ENCODE results near the gene OR1M1. TPM values are rescaled to one million over a fixed set of nuclear protein-coding genes. Genes with fewer than 3 reads are reported as not detected.

Gene OR1M1
- not detected for total RNA-seq

- Histone ChIP-seq H3K9me3 (no peaks in the 10 kb centered on the region), H3K4me1 (replicated peaks) (no peaks in the 10 kb centered on the region), H3K27me3 (replicated peaks; ENCODE audit: insufficient read depth) (no peaks in the 10 kb centered on the region), H3K4me3 (no peak within 1 kb of the TSS), H3K36me3 (no peaks in the 10 kb centered on the region), H3K27ac (no peak within 1 kb of the TSS)
- TF ChIP-seq POLR2AphosphoS5 (IDR thresholded peaks at IDR 0.05) (no peak), POLR2A (IDR thresholded peaks at IDR 0.05) (no peak), CTCF (IDR thresholded peaks at IDR 0.05) (no peak)
- no peak for DNase-seq (ENCODE audit: low spot score)
- intact Hi-C loops (cut with DNase I) = no loop called here
- WGBS = 46% methylated on average over 2 of the region's 2 CpGs
Observed at GRCh38 chr19:9086761-9087160, at the start of gene OR1M1. TSS of gene OR1M1 (plus strand) at chr19:9087061. CDS start at chr19:9093245, 6,184 bp downstream.

GRCh38 chr19:9037400-9038062, 49.3 kb upstream of the OR1M1 start:
- no peaks in the 10 kb centered on the region for H3K9me3 ChIP-seq
- no peak overlapping the region for H3K4me3 ChIP-seq
- H3K36me3 ChIP-seq = no peaks in the 10 kb centered on the region
- intact Hi-C loops (cut with DNase I) = no loop called here
- H3K27me3 ChIP-seq (replicated peaks; ENCODE audit: insufficient read depth) = no peaks in the 10 kb centered on the region
- H3K4me1 ChIP-seq (replicated peaks) = no peaks in the 10 kb centered on the region
- WGBS = 68% methylated on average over 8 of the region's 8 CpGs
- DNase-seq (ENCODE audit: low spot score) = no peak
- TF ChIP-seq POLR2AphosphoS5 (IDR thresholded peaks at IDR 0.05) = no peak
- TF ChIP-seq CTCF (IDR thresholded peaks at IDR 0.05) = no peak
- TF ChIP-seq POLR2A (IDR thresholded peaks at IDR 0.05) = no peak
- no peak overlapping the region for H3K27ac ChIP-seq

- H3K36me3 ChIP-seq = no peaks in the 10 kb centered on the region
- H3K4me3 ChIP-seq = no peak overlapping the region
- TF ChIP-seq POLR2AphosphoS5 (IDR thresholded peaks at IDR 0.05) = no peak
- TF ChIP-seq CTCF (IDR thresholded peaks at IDR 0.05) = no peak
- no peak for TF ChIP-seq POLR2A (IDR thresholded peaks at IDR 0.05)
- no peaks in the 10 kb centered on the region for H3K9me3 ChIP-seq
- no peaks in the 10 kb centered on the region for H3K4me1 ChIP-seq (replicated peaks)
- intact Hi-C loops (cut with DNase I) = no loop called here
- H3K27ac ChIP-seq = no peak overlapping the region
- no peak for DNase-seq (ENCODE audit: low spot score)
- WGBS = 47% methylated on average over 5 of the region's 5 CpGs
- no peaks in the 10 kb centered on the region for H3K27me3 ChIP-seq (replicated peaks; ENCODE audit: insufficient read depth)
Observed at GRCh38 chr19:9039728-9040127, 47.1 kb upstream of the OR1M1 start.

GRCh38 chr19:9040131-9040530, 46.7 kb upstream of the OR1M1 start:
- no peak overlapping the region for H3K4me3 ChIP-seq
- 55% methylated on average over 9 of the region's 9 CpGs for WGBS
- no peaks in the 10 kb centered on the region for H3K9me3 ChIP-seq
- H3K27me3 ChIP-seq (replicated peaks; ENCODE audit: insufficient read depth) = no peaks in the 10 kb centered on the region
- no peak for DNase-seq (ENCODE audit: low spot score)
- H3K27ac ChIP-seq = no peak overlapping the region
- no peaks in the 10 kb centered on the region for H3K36me3 ChIP-seq
- TF ChIP-seq POLR2A (IDR thresholded peaks at IDR 0.05) (no peak), CTCF (IDR thresholded peaks at IDR 0.05) (no peak), POLR2AphosphoS5 (IDR thresholded peaks at IDR 0.05) (no peak)
- intact Hi-C loops (cut with DNase I) = no loop called here
- H3K4me1 ChIP-seq (replicated peaks) = no peaks in the 10 kb centered on the region

- TF ChIP-seq POLR2A (IDR thresholded peaks at IDR 0.05) = no peak
- intact Hi-C loops (cut with DNase I) = no loop called here
- no peak for DNase-seq (ENCODE audit: low spot score)
- Histone ChIP-seq H3K9me3 (no peaks in the 10 kb centered on the region), H3K4me3 (no peak overlapping the region), H3K27ac (no peak overlapping the region), H3K4me1 (replicated peaks) (no peaks in the 10 kb centered on the region), H3K27me3 (replicated peaks; ENCODE audit: insufficient read depth) (no peaks in the 10 kb centered on the region), H3K36me3 (no peaks in the 10 kb centered on the region)
- WGBS = 89% methylated on average over 8 of the region's 8 CpGs
Observed at GRCh38 chr19:9041023-9041422, 45.8 kb upstream of the OR1M1 start.
